Heart right ventricle (tissue), 16 donors: ENCODE results near the gene CIC. TPM values are rescaled to one million over a fixed set of nuclear protein-coding genes. Genes with fewer than 3 reads are reported as not detected.

Source experiments
- ATAC-seq, 8 donors: fragments of 200-7000 bp; cut with Tn5 transposase; one replicate each; pipeline ENCODE4 v1.9.1; 2020; ENCODE audit warnings: mild to moderate bottlenecking in 8 of 8, moderate library complexity in 8 of 8, moderate number of reproducible peaks in 1 of 8
- DNase-seq, 2 donors: peaks; one replicate each; pipeline ENCODE4 v3.0.0-alpha.2; 2020
- H3K27ac ChIP-seq, 10 donors: fragments of 200-600 bp; sonication (generic) in 2 of 10; one replicate each; pipeline versions ENCODE4 v1.5.0 to v1.8.0; 2020 to 2022; ENCODE audit warnings: mild to moderate bottlenecking in 3 of 10
- H3K27me3 ChIP-seq, 7 donors: fragments of 200-600 bp; one replicate each; pipeline ENCODE4 v1.8.0; 2021 to 2022; ENCODE audit warnings: mild to moderate bottlenecking in 2 of 7
- H3K36me3 ChIP-seq, 9 donors: fragments of 200-600 bp; sonication (generic) in 1 of 9; one replicate each; pipeline versions ENCODE4 v1.5.0 to v1.8.0; 2020 to 2022; ENCODE audit warnings: mild to moderate bottlenecking in 2 of 9
- H3K4me1 ChIP-seq, 9 donors: fragments of 200-600 bp; sonication (generic) in 1 of 9; one replicate each; pipeline versions ENCODE4 v1.5.0 to v1.8.0; 2020 to 2022; ENCODE audit warnings: mild to moderate bottlenecking in 4 of 9
- H3K4me3 ChIP-seq, 10 donors: fragments of 200-600 bp; sonication (generic) in 2 of 10; one replicate each; pipeline versions ENCODE4 v1.5.0 to v1.8.0; 2020 to 2022; ENCODE audit warnings: mild to moderate bottlenecking in 7 of 10, moderate library complexity in 2 of 10
- H3K9me3 ChIP-seq, 11 donors: fragments of 200-600 bp in 10 of 11; sonication (generic) in 2 of 11; one replicate each; pipeline versions ENCODE4 v1.5.0 to v1.8.0; 2013 to 2022; ENCODE audit warnings: mild to moderate bottlenecking in 2 of 11, control low read depth in 1 of 11, moderate library complexity in 1 of 11
- CTCF ChIP-seq, 9 donors: fragments of 200-600 bp; sonication (generic) in 2 of 9; IDR thresholded peaks; one replicate each; pipeline versions ENCODE4 v1.5.0 to v1.8.0; 2021 to 2022; ENCODE audit warnings: antibody characterized with exemption in 9 of 9, mild to moderate bottlenecking in 5 of 9, moderate library complexity in 1 of 9
- WGBS, 2 donors: extraction: QIAGEN DNeasy Blood & Tissue Kit; methylation state at CpG; one replicate each; pipeline ENCODE4 v1.1.7; 2013; ENCODE audit warnings: inconsistent platforms in 1 of 2; 5-methylcytosine and 5-hydroxymethylcytosine counted together
- intact Hi-C, 10 donors: fragments of 100-400 bp; cut with DNase I; formaldehyde crosslinking; loops; one replicate each; pipeline versions ENCODE4 v1.11.1 to v1.14.2; 2022
- polyA plus RNA-seq, 2 donors: library from polyadenylated mRNA; stranded (reverse); fragments of 200-250 nt; gene quantifications; one replicate each; pipeline ENCODE4 v1.2.3, GENCODE V29; 2013
- total RNA-seq, 10 donors: library from RNA; stranded (reverse); fragmentation: NEBNext Ultra II Directional in 3 of 10; extraction: Animal tissue kit (Norgen Biotek cat#: 25700) in 3 of 10; gene quantifications; one replicate each; pipeline versions ENCODE4 v1.2.1 to v1.2.4, GENCODE V29; 2021 to 2023
- donor health status: Arrhythmogenic right ventricular cardiomyopathy.
- donor health status: ischemic (EF 13 %, LVEDD 7.1; RV severe dilation, severe dysfunction).
- donor health status: healthy with polysubstance abuse.
- donor health status: DM: no; HTN: yes; CAD: no.
- donor health status: DM: no; HTN: no; CAD: no.
- donor health status: ischemic (EF 25% LVEDD 6.9; RV normal size, moderate dysfunction).
- donor health status: ischemic (EF 25% LVEDD 5.7; RV mildly dilated, moderate dysfunction).
- donor health status: healthy.
- donor health status: DM: yes; HTN: yes; CAD: no.
- donor health status: Ischemic cardiomyopathy.
- donor health status: ischemic (EF 35%, LVEDD 5.7; RV mildly dilated, moderate dysfunction).
- donor health status: nonischemic (EF 11% LVEDD 7.7; RV severe dilation, severe dysfunction).
- donor health status: DM: yes; HTN: yes; CAD: no.
- donor health status: PGD.
- donor health status: ischemic (EF 29% LVEDD 5.4; RV normal size, mild dysfunction).
- donor health status: nonischemic (EF 23%, LVEDD 6.1; RV moderate dilation, normal function).

The CIC gene
- total and polyA plus RNA-seq, 12 donors: 17.6 to 42.0 (median 32.0) TPM

GRCh38 chr19:42244347-42245220 is 24.5 kb upstream of the CIC start:
- Histone ChIP-seq H3K9me3 (no peaks in the 10 kb centered on the region), H3K4me3 (peak overlapping the region; percentile 46 to 95 (median 86)), H3K27ac (peak overlapping the region; percentile 72 to 100 (median 90)), H3K4me1 (peaks cover 17 to 81% (median 65%) of the 10 kb centered on the region in 9 donors), H3K27me3 (no peaks in the 10 kb centered on the region), H3K36me3 (peaks cover 0 to 41% (median 6%) of the 10 kb centered on the region in 9 donors)
- WGBS, 2 donors: 2% methylated on average over 45 of the region's 45 CpGs
- peak; percentile 90 to 93 for DNase-seq
- intact Hi-C loops: loop anchor here in 7 of 10 donors (1.0 to 10.0 kb wide), 7 partner anchors 34 to 190 kb away; partner anchors contain the start of gene MEGF8 (in 1 of the 7)
- peak; percentile 45 to 88 (median 67) for TF ChIP-seq CTCF (IDR thresholded peaks at IDR 0.05)
- peak; percentile 25 to 64 (median 46) for ATAC-seq

GRCh38 chr19:42245231-42245630 is 23.8 kb upstream of the CIC start:
- ATAC-seq (no peak), DNase-seq (no peak)
- no peak for TF ChIP-seq CTCF (IDR thresholded peaks at IDR 0.05)
- Histone ChIP-seq H3K27ac (peak overlapping the region in 9 of 10 donors; percentile 82 to 100 (median 90)), H3K27me3 (no peaks in the 10 kb centered on the region), H3K4me1 (peaks cover 23 to 81% (median 71%) of the 10 kb centered on the region in 9 donors), H3K4me3 (peak overlapping the region in 5 of 10 donors; percentile 76 to 95 (median 87)), H3K9me3 (no peaks in the 10 kb centered on the region), H3K36me3 (peaks cover 0 to 41% (median 7%) of the 10 kb centered on the region in 9 donors)
- intact Hi-C loops: loop anchor here in 7 of 10 donors (2.0 to 10.0 kb wide), 6 partner anchors 34 to 190 kb away; no protein-coding TSS in a partner anchor
- 74 to 75% methylated on average over 10 of the region's 10 CpGs for whole genome bisulfite sequencing, 2 donors

GRCh38 chr19:42246143-42246921 is 22.7 kb upstream of the CIC start:
- peaks cover 30 to 81% (median 71%) of the 10 kb centered on the region in 9 donors for H3K4me1 ChIP-seq
- no peaks in the 10 kb centered on the region for H3K9me3 ChIP-seq
- H3K4me3 ChIP-seq: no peak overlapping the region
- peak; percentile 46 to 84 (median 70) for TF ChIP-seq CTCF (IDR thresholded peaks at IDR 0.05)
- DNase-seq (peak; percentile 72 to 82), ATAC-seq (peak in 2 of 8 donors; percentile 13 to 15)
- WGBS, 2 donors: 12 to 15% methylated on average over 10 of the region's 10 CpGs
- intact Hi-C loops: loop anchor here (1.0 to 10.0 kb wide), 6 partner anchors 32 to 188 kb away; no protein-coding TSS in a partner anchor
- H3K36me3 ChIP-seq: peaks cover 0 to 37% (median 7%) of the 10 kb centered on the region in 9 donors
- no peaks in the 10 kb centered on the region for H3K27me3 ChIP-seq
- H3K27ac ChIP-seq: peak overlapping the region in 8 of 10 donors; percentile 16 to 100 (median 52)
